GM12873 (cell line): ENCODE results near the gene SLC25A36.

Experiments
- CTCF ChIP-seq: IDR thresholded peaks from 2 replicates; pipeline ENCODE4 v1.5.1; 2012; ENCODE audit warnings: low read depth, mild to moderate bottlenecking, moderate library complexity, low read length, control low read depth; ENCODE audit not compliant: insufficient read depth; ENCODE audit errors: missing control alignments

SLC25A36 gene

DNA sequence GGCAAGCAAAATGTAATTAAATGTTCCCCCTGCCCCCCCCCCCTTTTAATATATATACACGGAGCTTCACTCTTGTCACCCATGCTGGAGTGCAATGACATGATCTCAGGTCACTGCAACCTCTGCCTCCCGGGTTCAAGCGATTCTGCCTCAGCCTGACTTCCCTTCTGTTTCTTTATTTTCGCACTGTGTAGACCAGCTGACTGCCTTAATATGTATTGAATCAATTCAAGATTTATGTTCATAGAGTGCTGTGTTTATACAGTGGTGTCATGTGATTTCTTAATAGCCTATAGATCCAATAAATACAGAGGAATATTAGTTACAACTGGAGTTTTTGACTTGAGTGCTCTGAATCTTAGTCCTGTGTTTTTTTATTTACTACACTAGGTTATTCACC, 39.0 kb downstream of the SLC25A36 start:
- no peak for TF ChIP-seq CTCF

DNA sequence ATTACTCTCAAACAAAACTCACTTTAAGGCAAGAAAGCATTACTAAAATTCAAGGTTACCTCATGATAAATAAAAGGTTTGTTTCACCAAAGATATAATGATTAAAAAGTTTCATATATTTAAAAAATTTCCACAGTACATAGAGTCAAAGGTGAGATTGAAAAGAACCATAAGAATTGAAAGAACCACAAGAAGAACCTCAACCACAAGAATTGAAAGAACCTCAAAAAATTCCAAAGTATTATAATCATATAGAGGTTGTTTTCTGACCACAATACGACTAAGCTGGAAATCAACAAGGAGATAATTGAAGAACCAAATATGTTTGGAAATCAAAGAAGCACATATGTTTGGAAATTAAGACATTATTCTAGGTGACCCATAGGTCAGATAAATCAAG, 52.7 kb downstream of the SLC25A36 start:
- TF ChIP-seq CTCF: no peak

GRCh38 chr3:140995881-140996280, 54.2 kb downstream of the SLC25A36 start:
- TF ChIP-seq CTCF: no peak

DNA sequence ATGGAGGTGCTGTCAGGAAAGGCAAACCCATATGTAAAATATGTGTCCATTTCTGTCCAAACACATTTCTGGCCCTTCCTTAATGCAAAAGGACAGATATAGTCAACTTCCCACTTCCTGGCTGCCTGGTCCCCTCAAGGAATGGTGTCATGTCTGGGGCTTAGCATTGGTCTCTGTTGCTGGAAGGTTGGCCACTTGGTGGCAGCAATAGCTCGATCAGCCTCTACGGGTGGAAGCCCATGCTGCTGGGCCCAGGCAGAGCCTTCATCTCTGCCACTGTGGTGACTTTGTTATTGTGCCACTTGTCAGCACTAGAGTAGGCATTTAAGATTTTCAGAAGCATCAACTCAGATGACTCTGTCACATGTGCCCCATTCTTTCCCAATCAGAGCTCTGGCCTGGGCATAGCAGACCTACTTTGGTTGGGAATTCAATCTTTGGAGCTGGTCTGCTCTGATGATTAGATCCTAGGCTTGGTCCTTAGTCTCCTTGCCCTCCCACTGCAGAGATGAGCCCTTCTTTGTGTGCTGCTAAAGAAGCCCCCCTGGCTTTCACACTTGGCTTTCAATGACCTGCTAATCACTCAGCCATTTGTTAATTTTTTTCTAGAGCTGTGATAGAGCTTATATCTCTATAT, 58.5 kb downstream of the SLC25A36 start:
- peak; percentile 78 for TF ChIP-seq CTCF

DNA sequence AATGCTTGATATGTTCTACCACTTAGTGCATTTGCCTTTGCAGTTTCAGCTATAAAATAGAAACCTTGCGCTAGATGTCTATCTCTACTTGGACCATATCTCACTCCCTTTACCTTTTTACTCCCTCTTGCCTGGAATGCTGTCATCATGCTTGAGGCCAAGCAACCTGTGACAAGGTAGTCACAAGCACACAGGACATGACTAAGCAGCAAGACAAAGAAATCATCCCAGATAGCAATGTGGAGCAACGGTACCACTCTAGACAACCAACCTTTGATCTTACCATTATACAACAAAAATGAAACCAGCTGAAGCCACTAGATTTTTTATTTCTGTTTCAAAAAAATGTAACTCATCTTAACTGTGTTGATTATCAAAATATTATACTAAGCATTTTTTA, 59.0 kb downstream of the SLC25A36 start:
- no peak for TF ChIP-seq CTCF

GRCh38 chr3:141006344-141006743, 64.7 kb downstream of the SLC25A36 start:
- no peak for TF ChIP-seq CTCF

- TF ChIP-seq CTCF: no peak
Observed at GRCh38 chr3:141009496-141009895, 67.9 kb downstream of the SLC25A36 start.
